NCI-H345 treated with DMSO at 0.1 percent for 48 hours (cell line): ENCODE results near the gene TXNDC9.
"Not testable (repeated sequence)": the region's sequence is repeated elsewhere in the genome, so short reads cannot be mapped to it uniquely, and the experiment has no call there.

Source experiments
- DNase-seq: peaks from one replicate; lab custom pipeline; 2025; ENCODE audit not compliant: unreplicated experiment; lab: John Stamatoyannopoulos, UW

The TXNDC9 gene

GRCh38 chr2:99336804-99337112, 625 bp upstream of the TXNDC9 start:
- DNase-seq, result peak; percentile 80

DNA sequence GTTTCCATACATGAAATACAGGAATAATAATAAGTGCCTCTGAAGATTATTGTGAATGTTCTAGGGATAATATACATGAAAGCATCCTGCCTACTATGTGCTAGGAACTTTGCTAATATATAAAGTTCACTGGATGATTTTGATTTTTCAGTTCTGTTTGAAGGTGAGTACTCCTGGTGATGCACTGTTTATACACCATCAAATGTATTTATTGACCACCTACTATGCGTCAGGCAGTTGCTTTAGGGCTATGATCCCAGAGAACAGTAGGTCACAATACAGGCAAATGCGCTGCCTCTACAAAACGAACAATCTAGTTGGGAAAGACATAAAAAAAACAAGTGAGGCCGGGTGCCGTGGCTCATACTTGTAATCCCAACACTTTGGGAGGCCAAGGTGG, 10.7 kb downstream of the TXNDC9 start:
- no peak for DNase-seq

DNA sequence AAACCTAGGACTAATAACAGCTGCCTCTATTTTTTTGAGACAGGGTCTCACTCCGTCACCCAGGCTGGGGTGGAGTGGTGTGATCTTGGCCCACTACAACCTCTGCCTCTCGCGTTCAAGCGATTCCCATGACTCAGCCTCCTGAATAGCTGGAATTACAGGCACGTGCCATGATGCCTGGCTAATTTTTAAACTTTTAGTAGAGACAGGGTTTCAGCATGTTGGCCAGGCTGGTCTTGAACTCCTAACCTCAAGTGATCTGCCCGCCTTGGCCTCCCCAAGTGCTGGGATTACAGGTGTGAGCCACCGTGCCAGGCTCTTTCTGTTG, 18.3 kb downstream of the TXNDC9 start:
- DNase-seq, result not testable (repeated sequence)

- DNase-seq, result no peak
These were observed 18.8 kb downstream of the TXNDC9 start for GRCh38 chr2:99317161-99317872.

- not testable (repeated sequence) for DNase-seq
These were observed 35.0 kb downstream of the TXNDC9 start, which contains the start of gene LYG1 for GRCh38 chr2:99301097-99301496. LYG1 (minus strand) TSS chr2:99301197; CDS start chr2:99295670, 5,527 bp downstream.

DNA sequence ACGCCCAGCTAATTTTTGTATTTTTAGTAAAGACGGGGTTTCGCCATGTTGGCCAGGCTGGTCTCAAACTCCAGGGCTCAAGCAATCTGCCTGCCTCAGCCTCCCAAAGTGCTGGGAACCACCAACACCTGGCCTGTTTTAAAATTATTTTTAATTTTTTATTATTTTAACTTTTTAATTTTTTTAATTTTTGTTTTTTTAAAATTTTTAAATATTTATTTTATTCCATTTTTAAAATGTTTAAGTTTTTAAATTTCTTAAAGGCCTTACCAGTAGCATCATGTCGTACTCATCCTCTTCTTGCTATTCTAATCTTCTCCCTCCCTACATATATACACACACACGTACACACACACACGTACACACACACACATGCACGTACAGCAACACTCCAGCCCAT, 36.6 kb downstream of the TXNDC9 start:
- DNase-seq, result no peak

GRCh38 chr2:99297994-99298393, 38.1 kb downstream of the TXNDC9 start:
- DNase-seq, result no peak

DNA sequence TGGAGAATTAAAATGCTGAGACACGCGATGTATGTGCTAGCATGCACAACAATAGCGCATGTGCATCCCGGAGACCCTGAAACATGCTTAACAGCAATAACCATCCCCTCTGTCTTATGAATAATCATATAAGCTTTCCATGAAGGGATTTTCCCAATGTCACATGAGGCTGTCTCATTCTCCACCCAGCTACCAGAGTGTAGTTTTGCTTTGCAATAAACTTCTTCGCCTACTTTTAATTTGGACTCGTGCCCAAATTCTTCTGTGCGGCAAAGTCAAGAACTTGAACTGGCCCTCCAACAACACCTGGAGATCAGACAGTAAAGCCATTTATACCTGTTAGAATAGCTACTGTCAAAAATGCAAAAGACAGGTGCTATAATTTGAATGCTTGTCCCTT, 50.6 kb downstream of the TXNDC9 start:
- no peak for DNase-seq

DNA sequence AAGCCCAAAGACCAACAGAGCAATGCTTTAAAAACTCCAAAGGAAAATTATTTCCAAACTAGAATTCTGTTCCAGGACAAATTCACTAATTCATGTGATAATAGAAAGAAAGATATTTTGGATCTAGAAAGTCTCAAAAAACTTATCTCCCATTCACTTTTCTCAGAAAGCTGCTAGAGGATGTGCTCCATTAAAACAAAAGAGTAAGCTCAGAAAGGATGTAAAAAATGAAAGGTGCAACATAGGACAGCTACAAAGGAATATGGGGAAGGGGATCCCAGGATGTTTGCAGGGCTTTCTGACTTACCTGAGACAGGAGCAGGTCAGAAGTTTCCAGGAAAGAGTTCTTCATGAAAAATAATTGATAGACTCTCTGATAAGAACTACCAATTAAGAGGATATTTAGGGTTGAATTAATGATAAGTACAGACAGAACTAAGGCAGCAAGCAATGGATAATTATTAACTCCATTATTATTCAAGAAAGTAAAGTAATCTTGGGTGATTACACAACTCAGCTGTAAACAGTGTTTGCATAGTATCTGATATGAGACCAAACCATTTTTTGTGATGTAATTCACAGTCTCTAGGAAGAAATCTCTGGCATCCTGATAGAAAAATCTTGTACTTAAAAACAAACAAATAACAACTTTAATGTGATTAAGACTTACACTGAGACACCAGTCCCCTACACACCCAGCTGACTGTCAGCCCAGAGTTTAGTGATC, 56.0 kb downstream of the TXNDC9 start:
- no peak for DNase-seq

- no peak for DNase-seq
These were observed 57.3 kb downstream of the TXNDC9 start for GRCh38 chr2:99278793-99279291.

DNA sequence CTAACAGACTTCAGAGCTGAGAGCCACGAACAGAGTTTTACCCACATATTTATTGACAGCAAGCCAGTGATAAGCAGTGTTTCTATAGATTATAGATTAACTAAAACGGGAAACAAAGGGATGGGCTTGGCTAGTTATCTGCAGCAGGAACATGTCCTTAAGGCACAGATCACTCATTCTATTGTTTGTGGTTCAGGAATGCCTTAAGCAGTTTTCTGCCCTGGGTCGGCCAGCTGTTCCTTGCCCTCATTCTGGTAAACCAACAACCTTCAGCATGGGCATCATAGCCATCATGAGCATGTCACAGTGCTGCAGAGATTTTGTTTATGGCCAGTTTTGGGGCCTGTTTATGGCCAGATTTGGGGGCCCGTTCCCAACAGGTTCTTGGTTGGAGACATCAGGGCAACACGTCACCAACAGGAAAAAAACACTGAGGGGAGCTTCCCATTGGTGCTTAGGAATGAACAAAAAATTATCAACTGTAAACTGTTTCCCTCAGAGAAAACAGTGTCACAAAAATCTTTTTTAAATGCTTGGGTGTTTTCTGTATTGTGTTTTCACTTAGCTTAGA, 57.9 kb downstream of the TXNDC9 start:
- DNase-seq, result not testable (repeated sequence)

DNA sequence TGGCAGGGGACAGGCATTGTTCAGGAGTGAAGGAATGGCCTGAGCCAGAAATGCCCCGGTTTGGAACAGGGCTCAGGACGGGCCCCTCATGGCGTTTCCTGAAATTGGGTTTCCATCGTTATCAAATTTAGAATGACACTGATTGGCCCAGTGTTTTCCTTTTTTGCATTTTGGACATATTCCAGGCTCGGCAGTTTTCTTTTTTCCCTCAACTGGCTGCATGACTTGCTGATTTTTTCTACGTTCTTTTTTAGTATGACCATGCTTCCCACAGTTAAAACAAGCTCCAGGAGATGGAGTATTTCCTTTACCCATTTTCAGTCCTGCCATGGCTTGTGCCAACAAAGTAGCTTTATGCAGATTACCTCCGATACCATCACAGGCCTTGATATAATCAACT, 60.3 kb downstream of the TXNDC9 start:
- DNase-seq, result no peak
